ENCODE data around the gene PPP1R9B. TPM values are rescaled to one million over a fixed set of nuclear protein-coding genes. Genes with fewer than 3 reads are reported as not detected.

The PPP1R9B gene
- total RNA-seq, 1 experiment from 2014 or later: 112 TPM

GRCh38 chr17:50139185-50139783, 11.2 kb downstream of the PPP1R9B start:
- Histone ChIP-seq H3K79me2 (ENCODE audit: insufficient read depth, low read length) (peaks cover 47% of the 10 kb centered on the region; the same call in 1 of the 2 replicates), H3K4me3 (replicated peaks in 1 of 2; ENCODE audit: low read depth in 1 of 2, low read length in 2 of 2) (no peak overlapping the region), H3K4me1 (ENCODE audit: control insufficient read depth in 1 of 2, insufficient read depth in 2 of 2, low read length in 2 of 2) (peaks cover 5 to 16% of the 10 kb centered on the region in 2 experiments), H3K9me2 (ENCODE audit: insufficient read depth) (no peaks in the 10 kb centered on the region), H4K20me1 (ENCODE audit: insufficient read depth) (peaks cover 4% of the 10 kb centered on the region; the same call in 1 of the 2 replicates), H3K9ac (ENCODE audit: low read length) (no peak overlapping the region), H3K27ac (ENCODE audit: low read depth, low read length) (peak overlapping the region; percentile 15; the same call in 1 of the 2 replicates), H3K4me2 (ENCODE audit: low read length) (no peak overlapping the region), H3K9me3 (ENCODE audit: control insufficient read depth in 1 of 2, insufficient read depth in 1 of 2, low read depth in 1 of 2, low read length in 2 of 2) (no peaks in the 10 kb centered on the region), H3K36me3 (ENCODE audit: control insufficient read depth in 1 of 2, insufficient read depth in 2 of 2, low read length in 2 of 2) (peaks cover 82 to 95% of the 10 kb centered on the region in 2 experiments), H2AFZ (ENCODE audit: low read depth, low read length, poor library complexity, severe bottlenecking) (no peak overlapping the region), H3K27me3 (ENCODE audit: insufficient read depth, low read length) (no peaks in the 10 kb centered on the region)
- no TSS peak for BruUV-seq (replicated peaks)
- DNase-seq (ENCODE audit: low read depth, low spot score): no peak
- RAD21 ChIA-PET (ENCODE audit: low non-redundant PET in 1 of 2, low total read pairs in 2 of 2, uncharacterized antibody in 2 of 2, unreplicated experiment in 2 of 2): no interaction called here
- TF ChIP-seq EZH2phosphoT487 (IDR thresholded peaks at IDR 0.05; ENCODE audit: borderline replicate concordance): no peak
- TF ChIP-seq, protein P1, sequence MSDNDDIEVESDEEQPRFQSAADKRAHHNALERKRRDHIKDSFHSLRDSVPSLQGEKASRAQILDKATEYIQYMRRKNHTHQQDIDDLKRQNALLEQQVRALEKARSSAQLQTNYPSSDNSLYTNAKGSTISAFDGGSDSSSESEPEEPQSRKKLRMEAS (IDR thresholded peaks at IDR 0.05): no peak
- CTCF ChIA-PET: interaction anchor here (1.0 to 2.2 kb wide), 6 partner anchors 12 to 45 kb away, joined by 3 to 5 read pairs (median 4); partner anchors contain the start of gene SGCA
- POLR2A ChIA-PET: interaction anchor here (1.7 kb wide), 1 partner anchor 12 kb away, joined by 4 read pairs; no protein-coding TSS in a partner anchor
- intact Hi-C loops (cut with micrococcal nuclease): no loop called here
- no peak for ATAC-seq

DNA sequence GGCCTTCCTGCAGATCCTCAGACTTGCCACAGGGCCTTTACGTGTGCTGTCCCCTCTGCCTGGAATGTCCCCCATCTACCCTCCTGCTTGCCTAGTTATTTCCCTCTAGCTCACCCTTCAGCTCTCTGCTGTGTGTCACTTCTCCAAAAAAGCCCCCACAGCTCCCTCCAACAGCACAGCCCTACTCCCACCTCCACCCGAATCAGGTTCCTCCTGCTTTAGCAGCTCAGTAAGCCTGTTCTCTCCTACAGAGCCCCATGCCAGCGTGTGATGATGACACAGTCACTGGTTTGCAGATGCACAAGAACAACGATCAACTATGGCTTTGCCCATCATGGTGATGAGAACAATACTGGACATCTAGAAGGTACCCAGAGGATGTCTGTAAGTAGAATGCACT, 13.4 kb downstream of the PPP1R9B start:
- TF ChIP-seq YY1 (IDR thresholded peaks at IDR 0.05; ENCODE audit: extremely low read depth, insufficient replicate concordance, low read depth, low read length) (no peak), CBX3 (IDR thresholded peaks at IDR 0.05; ENCODE audit: low read depth) (no peak), RAD21 (IDR thresholded peaks at IDR 0.05; ENCODE audit: low read depth) (no peak), EZH2phosphoT487 (IDR thresholded peaks at IDR 0.05; ENCODE audit: borderline replicate concordance) (no peak), JUND (IDR thresholded peaks at IDR 0.05) (no peak), SIN3A (IDR thresholded peaks at IDR 0.05; ENCODE audit: low read depth) (no peak), CEBPB (IDR thresholded peaks at IDR 0.05; ENCODE audit: low read depth) (no peak), ZNF274 (IDR thresholded peaks at IDR 0.05; ENCODE audit: low read depth, low read length) (no peak), REST (IDR thresholded peaks at IDR 0.05; ENCODE audit: low read depth) (no peak), SRF (IDR thresholded peaks at IDR 0.05; ENCODE audit: low read depth) (no peak), ELF1 (IDR thresholded peaks at IDR 0.05; ENCODE audit: borderline replicate concordance, low read depth) (no peak)
- DNase-seq (ENCODE audit: low read depth, low spot score): no peak
- Histone ChIP-seq H3K4me1 (ENCODE audit: control insufficient read depth in 1 of 2, insufficient read depth in 2 of 2, low read length in 2 of 2) (peaks cover 12 to 34% of the 10 kb centered on the region in 2 experiments), H3K27me3 (ENCODE audit: insufficient read depth, low read length) (no peaks in the 10 kb centered on the region), H3K36me3 (ENCODE audit: control insufficient read depth in 1 of 2, insufficient read depth in 2 of 2, low read length in 2 of 2) (peaks cover 69 to 78% of the 10 kb centered on the region in 2 experiments), H3K27ac (ENCODE audit: low read depth, low read length) (no peak overlapping the region), H2AFZ (ENCODE audit: low read depth, low read length, poor library complexity, severe bottlenecking) (no peak overlapping the region), H3K4me3 (replicated peaks in 1 of 2; ENCODE audit: low read depth in 1 of 2, low read length in 2 of 2) (no peak overlapping the region), H3K9me3 (ENCODE audit: control insufficient read depth in 1 of 2, insufficient read depth in 1 of 2, low read depth in 1 of 2, low read length in 2 of 2) (no peaks in the 10 kb centered on the region), H3K79me2 (ENCODE audit: insufficient read depth, low read length) (peaks cover 25% of the 10 kb centered on the region; the same call in 1 of the 2 replicates), H3K9ac (ENCODE audit: low read length) (no peak overlapping the region), H4K20me1 (ENCODE audit: insufficient read depth) (peaks cover 4% of the 10 kb centered on the region; the same call in 1 of the 2 replicates), H3K4me2 (ENCODE audit: low read length) (no peak overlapping the region), H3K9me2 (ENCODE audit: insufficient read depth) (no peaks in the 10 kb centered on the region)
- CTCF ChIA-PET: interaction anchor here (1.2 to 1.4 kb wide), 3 partner anchors 9 to 15 kb away, joined by 4 to 5 read pairs (median 4); no protein-coding TSS in a partner anchor
- BruUV-seq (replicated peaks): no TSS peak
- POLR2A ChIA-PET: interaction anchor here (0.6 kb wide), 1 partner anchor 15 kb away, joined by 3 read pairs; no protein-coding TSS in a partner anchor
- no peak for ATAC-seq
- RAD21 ChIA-PET (ENCODE audit: low non-redundant PET in 1 of 2, low total read pairs in 2 of 2, uncharacterized antibody in 2 of 2, unreplicated experiment in 2 of 2): no interaction called here
- intact Hi-C loops (cut with micrococcal nuclease): no loop called here

Data from HCT116 (cell line).